ENCODE data around the gene ENKUR. TPM values are rescaled to one million over a fixed set of nuclear protein-coding genes. Genes with fewer than 3 reads are reported as not detected.

ENKUR gene
- total RNA-seq, 3 donors from 2014 or later (not counting 1 experiment from before 2014, with no cell fraction given): 0.48 to 3.0 (median 0.73) TPM

- 100% methylated on average over 3 of the region's 3 CpGs for WGBS (ENCODE audit: insufficient coverage)
- no peaks in the 10 kb centered on the region for H3K9me3 ChIP-seq (ENCODE audit: control insufficient read depth, insufficient read depth, low read length)
- H3K27ac ChIP-seq (ENCODE audit: low read length): no peak overlapping the region
- Mint-ChIP-seq H3K9me3 (no peaks in the 10 kb centered on the region), H3K27me3 (ENCODE audit: low read depth in 2 of 2) (no peaks in the 10 kb centered on the region), H3K36me3 (no peaks in the 10 kb centered on the region), H3K4me3 (no peak overlapping the region), H3K27ac (no peak overlapping the region), H3K4me1 (no peaks in the 10 kb centered on the region)
- H3K36me3 ChIP-seq (ENCODE audit: control insufficient read depth, insufficient read depth, low read length): no peaks in the 10 kb centered on the region
- ATAC-seq (no peak), DNase-seq (no peak)
- no peak overlapping the region for H3K4me3 ChIP-seq (ENCODE audit: low read length)
- intact Hi-C loops (cut with micrococcal nuclease): no loop called here
- no peak for TF ChIP-seq CTCF (IDR thresholded peaks at IDR 0.05)
- no peaks in the 10 kb centered on the region for H3K27me3 ChIP-seq (ENCODE audit: control insufficient read depth, insufficient read depth, low read length)
- no peaks in the 10 kb centered on the region for H3K4me1 ChIP-seq (ENCODE audit: control insufficient read depth, insufficient read depth, low read length)
Measured at GRCh38 chr10:24965051-24965450, 50.9 kb downstream of the ENKUR start.

- intact Hi-C loops (cut with micrococcal nuclease): no loop called here
- no peaks in the 10 kb centered on the region for H3K4me1 Mint-ChIP-seq
- H3K36me3 Mint-ChIP-seq: no peaks in the 10 kb centered on the region
- no peak overlapping the region for H3K27ac Mint-ChIP-seq
- no peak overlapping the region for H3K4me3 Mint-ChIP-seq
- no peaks in the 10 kb centered on the region for H3K27me3 ChIP-seq (ENCODE audit: control insufficient read depth, insufficient read depth, low read length)
- no peaks in the 10 kb centered on the region for H3K27me3 Mint-ChIP-seq (ENCODE audit: low read depth in 2 of 2)
- ATAC-seq: no peak
- H3K36me3 ChIP-seq (ENCODE audit: control insufficient read depth, insufficient read depth, low read length): no peaks in the 10 kb centered on the region
- H3K9me3 Mint-ChIP-seq: no peaks in the 10 kb centered on the region
- H3K4me3 ChIP-seq (ENCODE audit: low read length): no peak overlapping the region
- WGBS (ENCODE audit: insufficient coverage): 98% methylated on average over 4 of the region's 5 CpGs
- TF ChIP-seq CTCF (IDR thresholded peaks at IDR 0.05): no peak
- H3K9me3 ChIP-seq (ENCODE audit: control insufficient read depth, insufficient read depth, low read length): no peaks in the 10 kb centered on the region
- DNase-seq: no peak
- no peak overlapping the region for H3K27ac ChIP-seq (ENCODE audit: low read length)
- no peaks in the 10 kb centered on the region for H3K4me1 ChIP-seq (ENCODE audit: control insufficient read depth, insufficient read depth, low read length)
Measured at GRCh38 chr10:24963521-24964041, 52.4 kb downstream of the ENKUR start.

GRCh38 chr10:24962995-24963394 lies 53.0 kb downstream of the ENKUR start:
- Histone ChIP-seq H3K9me3 (ENCODE audit: control insufficient read depth, insufficient read depth, low read length) (no peaks in the 10 kb centered on the region), H3K36me3 (ENCODE audit: control insufficient read depth, insufficient read depth, low read length) (no peaks in the 10 kb centered on the region), H3K4me1 (ENCODE audit: control insufficient read depth, insufficient read depth, low read length) (no peaks in the 10 kb centered on the region), H3K4me3 (ENCODE audit: low read length) (no peak overlapping the region), H3K27ac (ENCODE audit: low read length) (no peak overlapping the region), H3K27me3 (ENCODE audit: control insufficient read depth, insufficient read depth, low read length) (no peaks in the 10 kb centered on the region)
- TF ChIP-seq CTCF (IDR thresholded peaks at IDR 0.05): no peak
- Mint-ChIP-seq H3K9me3 (no peaks in the 10 kb centered on the region), H3K27me3 (ENCODE audit: low read depth in 2 of 2) (no peaks in the 10 kb centered on the region), H3K36me3 (no peaks in the 10 kb centered on the region), H3K27ac (no peak overlapping the region), H3K4me1 (no peaks in the 10 kb centered on the region), H3K4me3 (no peak overlapping the region)
- intact Hi-C loops (cut with micrococcal nuclease): no loop called here
- ATAC-seq (no peak), DNase-seq (no peak)
- WGBS (ENCODE audit: insufficient coverage): 76% methylated on average over 2 of the region's 3 CpGs

- TF ChIP-seq CTCF (IDR thresholded peaks at IDR 0.05): no peak
- ATAC-seq (no peak), DNase-seq (no peak)
- Mint-ChIP-seq H3K36me3 (no peaks in the 10 kb centered on the region), H3K4me3 (no peak overlapping the region), H3K27ac (no peak overlapping the region), H3K4me1 (no peaks in the 10 kb centered on the region), H3K9me3 (no peaks in the 10 kb centered on the region), H3K27me3 (ENCODE audit: low read depth in 2 of 2) (no peaks in the 10 kb centered on the region)
- Histone ChIP-seq H3K9me3 (ENCODE audit: control insufficient read depth, insufficient read depth, low read length) (no peaks in the 10 kb centered on the region), H3K4me1 (ENCODE audit: control insufficient read depth, insufficient read depth, low read length) (no peaks in the 10 kb centered on the region), H3K36me3 (ENCODE audit: control insufficient read depth, insufficient read depth, low read length) (no peaks in the 10 kb centered on the region), H3K27me3 (ENCODE audit: control insufficient read depth, insufficient read depth, low read length) (no peaks in the 10 kb centered on the region), H3K4me3 (ENCODE audit: low read length) (no peak overlapping the region), H3K27ac (ENCODE audit: low read length) (no peak overlapping the region)
- WGBS (ENCODE audit: insufficient coverage): 88% methylated on average over 1 of the region's 4 CpGs
- intact Hi-C loops (cut with micrococcal nuclease): no loop called here
Measured at GRCh38 chr10:24961582-24961981, 54.4 kb downstream of the ENKUR start.
